ENCODE results near the gene GNB1.
"Not testable (repeated sequence)": the region's sequence is repeated elsewhere in the genome, so short reads cannot be mapped to it uniquely, and the experiment has no call there.

The GNB1 gene

DNA sequence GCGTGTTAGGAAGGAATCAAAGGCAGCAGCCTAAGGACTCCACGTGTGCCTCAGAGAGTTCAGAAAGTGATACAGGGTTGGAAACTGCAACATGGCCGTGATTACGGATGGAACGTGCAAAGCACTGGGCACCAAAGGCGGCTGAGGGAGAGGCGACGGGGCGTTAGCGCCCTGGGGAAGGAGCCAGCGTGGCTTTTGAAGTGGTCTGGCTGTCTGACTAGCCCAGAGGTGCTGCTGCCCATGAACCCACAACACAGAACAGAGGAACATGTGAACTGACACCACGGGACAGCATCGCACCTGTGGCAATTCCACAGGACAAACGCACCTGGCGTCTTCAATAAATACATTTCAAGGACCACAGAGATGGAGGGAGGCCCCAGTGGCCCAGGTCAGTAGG is 46.2 kb upstream of the GNB1 start:
- 0 out of 2 replicates have a peak, but pooled peaks cover 3% of the 10 kb centered on the region for H3K9me3 ChIP-seq (ENCODE audit: low read length)
- no peaks in the 10 kb centered on the region for H3K4me1 ChIP-seq (ENCODE audit: insufficient read depth, low read length, severe bottlenecking)
- no peaks in the 10 kb centered on the region for H3K9me2 ChIP-seq (ENCODE audit: low read depth, low read length)
- no peaks in the 10 kb centered on the region for H3K79me2 ChIP-seq (ENCODE audit: insufficient read depth, low read length)
- H3F3A ChIP-seq (ENCODE audit: insufficient read depth, low read length): no peaks in the 10 kb centered on the region
- H2AFZ ChIP-seq (ENCODE audit: low read length): no peak overlapping the region
- no peaks in the 10 kb centered on the region for H4K20me1 ChIP-seq (ENCODE audit: insufficient read depth, low read length)
- no peak overlapping the region for H3K4me2 ChIP-seq (ENCODE audit: low read length)
- H3K36me3 ChIP-seq (ENCODE audit: insufficient read depth, low read length): no peaks in the 10 kb centered on the region
- TF ChIP-seq EZH2 (IDR thresholded peaks at IDR 0.05; ENCODE audit: borderline replicate concordance, low read length): no peak
- TF ChIP-seq, protein P1, sequence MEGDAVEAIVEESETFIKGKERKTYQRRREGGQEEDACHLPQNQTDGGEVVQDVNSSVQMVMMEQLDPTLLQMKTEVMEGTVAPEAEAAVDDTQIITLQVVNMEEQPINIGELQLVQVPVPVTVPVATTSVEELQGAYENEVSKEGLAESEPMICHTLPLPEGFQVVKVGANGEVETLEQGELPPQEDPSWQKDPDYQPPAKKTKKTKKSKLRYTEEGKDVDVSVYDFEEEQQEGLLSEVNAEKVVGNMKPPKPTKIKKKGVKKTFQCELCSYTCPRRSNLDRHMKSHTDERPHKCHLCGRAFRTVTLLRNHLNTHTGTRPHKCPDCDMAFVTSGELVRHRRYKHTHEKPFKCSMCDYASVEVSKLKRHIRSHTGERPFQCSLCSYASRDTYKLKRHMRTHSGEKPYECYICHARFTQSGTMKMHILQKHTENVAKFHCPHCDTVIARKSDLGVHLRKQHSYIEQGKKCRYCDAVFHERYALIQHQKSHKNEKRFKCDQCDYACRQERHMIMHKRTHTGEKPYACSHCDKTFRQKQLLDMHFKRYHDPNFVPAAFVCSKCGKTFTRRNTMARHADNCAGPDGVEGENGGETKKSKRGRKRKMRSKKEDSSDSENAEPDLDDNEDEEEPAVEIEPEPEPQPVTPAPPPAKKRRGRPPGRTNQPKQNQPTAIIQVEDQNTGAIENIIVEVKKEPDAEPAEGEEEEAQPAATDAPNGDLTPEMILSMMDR (IDR thresholded peaks at IDR 0.05; ENCODE audit: low read length): no peak
- H3K27ac ChIP-seq (ENCODE audit: low read depth, low read length, poor library complexity, severe bottlenecking): no peak overlapping the region
- no peak overlapping the region for H3K4me3 ChIP-seq (ENCODE audit: low read depth, low read length, poor library complexity, severe bottlenecking)
- no peak overlapping the region for H3K9ac ChIP-seq (ENCODE audit: low read length)
- H3K27me3 ChIP-seq (ENCODE audit: insufficient read depth, low read length): peaks cover 8% of the 10 kb centered on the region; the same call in 1 of the 2 replicates

DNA sequence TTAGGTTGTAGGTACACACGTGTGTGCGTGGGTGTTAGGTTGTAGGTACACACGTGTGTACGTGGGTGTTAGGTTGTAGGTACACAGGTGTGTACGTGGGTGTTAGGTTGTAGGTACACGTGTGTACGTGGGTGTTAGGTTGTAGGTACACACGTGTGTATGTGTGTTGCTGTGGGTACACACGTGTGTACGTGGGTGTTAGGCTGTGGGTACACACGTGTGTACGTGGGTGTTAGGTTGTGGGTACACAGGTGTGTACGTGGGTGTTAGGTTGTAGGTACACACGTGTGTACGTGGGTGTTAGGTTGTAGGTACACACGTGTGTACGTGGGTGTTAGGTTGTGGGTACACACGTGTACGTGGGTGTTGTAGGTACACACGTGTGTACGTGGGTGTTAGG is 44.0 kb upstream of the GNB1 start:
- H3F3A ChIP-seq (ENCODE audit: insufficient read depth, low read length); H3K79me2 ChIP-seq (ENCODE audit: insufficient read depth, low read length); H3K4me3 ChIP-seq (ENCODE audit: low read depth, low read length, poor library complexity, severe bottlenecking); H3K27ac ChIP-seq (ENCODE audit: low read depth, low read length, poor library complexity, severe bottlenecking); H3K9me2 ChIP-seq (ENCODE audit: low read depth, low read length); H3K9ac ChIP-seq (ENCODE audit: low read length); H3K9me3 ChIP-seq (ENCODE audit: low read length); H3K4me1 ChIP-seq (ENCODE audit: insufficient read depth, low read length, severe bottlenecking); H3K4me2 ChIP-seq (ENCODE audit: low read length); H4K20me1 ChIP-seq (ENCODE audit: insufficient read depth, low read length); H2AFZ ChIP-seq (ENCODE audit: low read length); H3K27me3 ChIP-seq (ENCODE audit: insufficient read depth, low read length); H3K36me3 ChIP-seq (ENCODE audit: insufficient read depth, low read length): not testable (repeated sequence)

DNA sequence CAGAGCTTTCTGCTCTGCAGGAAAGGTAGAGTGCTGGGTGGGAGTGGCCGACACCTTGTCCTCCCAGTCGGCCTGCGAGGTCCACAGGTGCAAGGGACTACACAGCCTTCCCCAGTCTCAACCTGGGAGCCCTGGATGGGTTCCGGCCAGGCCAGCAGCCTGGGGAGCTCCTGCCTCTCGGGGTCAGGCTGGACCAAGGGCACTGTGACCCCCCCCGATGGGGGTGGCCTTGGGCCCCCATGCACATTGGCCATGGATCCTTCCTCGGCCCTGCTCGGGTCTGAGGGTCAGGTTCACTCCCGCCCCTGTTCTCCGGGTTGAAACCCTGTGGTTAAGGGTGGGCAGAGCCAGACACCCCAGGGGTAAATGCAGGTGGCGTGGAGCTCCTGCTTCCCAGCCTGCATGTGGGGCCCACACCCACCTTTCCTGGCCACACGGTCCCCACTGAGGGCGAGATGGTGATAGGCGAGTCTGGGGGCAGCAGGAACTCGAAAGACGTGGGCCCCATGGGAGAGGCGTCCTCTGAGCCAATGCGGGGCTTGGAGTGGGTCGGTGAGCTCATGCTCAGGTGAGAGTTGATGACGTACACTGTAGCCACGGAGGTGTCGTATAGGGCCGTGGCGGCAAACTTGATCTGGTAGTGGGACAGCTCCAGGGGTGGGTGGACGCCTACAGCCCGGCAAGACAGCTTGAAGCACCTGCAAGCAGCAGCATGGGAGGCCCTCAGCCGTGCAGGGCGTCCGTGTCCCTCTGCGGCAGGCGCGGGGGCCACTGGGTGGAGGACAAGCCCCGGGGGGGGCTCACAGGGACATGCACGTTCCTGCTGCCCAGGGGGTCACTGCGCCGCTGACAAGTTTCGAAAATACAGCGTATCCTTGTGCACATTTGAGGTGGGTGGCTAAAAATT is 39.0 kb upstream of the GNB1 start:
- Histone ChIP-seq H3K4me1 (ENCODE audit: insufficient read depth, low read length, severe bottlenecking) (no peaks in the 10 kb centered on the region), H3K9ac (ENCODE audit: low read length) (no peak overlapping the region), H3K27me3 (ENCODE audit: insufficient read depth, low read length) (peaks cover 5% of the 10 kb centered on the region; the same call in 1 of the 2 replicates), H2AFZ (ENCODE audit: low read length) (no peak overlapping the region), H3K4me2 (ENCODE audit: low read length) (no peak overlapping the region), H3K79me2 (ENCODE audit: insufficient read depth, low read length) (no peaks in the 10 kb centered on the region), H4K20me1 (ENCODE audit: insufficient read depth, low read length) (no peaks in the 10 kb centered on the region), H3K9me2 (ENCODE audit: low read depth, low read length) (no peaks in the 10 kb centered on the region), H3K4me3 (ENCODE audit: low read depth, low read length, poor library complexity, severe bottlenecking) (no peak overlapping the region), H3F3A (ENCODE audit: insufficient read depth, low read length) (no peaks in the 10 kb centered on the region), H3K36me3 (ENCODE audit: insufficient read depth, low read length) (no peaks in the 10 kb centered on the region), H3K27ac (ENCODE audit: low read depth, low read length, poor library complexity, severe bottlenecking) (no peak overlapping the region), H3K9me3 (ENCODE audit: low read length) (0 out of 2 replicates have a peak, but pooled peaks cover 3% of the 10 kb centered on the region)
- TF ChIP-seq, protein P1 (IDR thresholded peaks at IDR 0.05; ENCODE audit: low read length): no peak
- TF ChIP-seq EZH2 (IDR thresholded peaks at IDR 0.05; ENCODE audit: borderline replicate concordance, low read length): no peak
